K562 (cell line): ENCODE results near the gene WIPF1. TPM values are rescaled to one million over a fixed set of nuclear protein-coding genes. Genes with fewer than 3 reads are reported as not detected.

Experiments used
- ATAC-seq: fragments of 200-7000 bp; cut with Tn5 transposase; 3 replicates; pipeline ENCODE4 v1.9.1; 2020; ENCODE audit warnings: moderate library complexity
- BruUV-seq: library from RNA; stranded (reverse); fragments of 400-500 nt; replicated peaks from 2 replicates; lab custom pipeline; 2021; lab: Mats Ljungman, UMichigan
- CTCF ChIA-PET: fragments of 300-600 bp; formaldehyde crosslinking; extraction: SDS; loops from one replicate; lab custom pipeline; 2021; ENCODE audit warnings: low intra/inter-chr PET ratio; lab: Yijun Ruan, JAX
- POLR2A ChIA-PET: fragments of 300-600, 350-650 bp; sonication (Branson Sonifier 250); formaldehyde crosslinking; extraction: SDS; loops from one replicate; lab custom pipeline; 2021; ENCODE audit warnings: antibody characterized with exemption, inconsistent platforms; lab: Yijun Ruan, JAX
- DNase-seq, 4 experiments: peaks; one replicate each; pipeline versions ENCODE4 v3.0.0 to v3.0.0-alpha.2; 2011 to 2018; ENCODE audit warnings: low spot score in 3 of 4, mixed read lengths in 3 of 4; ENCODE audit errors: extremely low read depth in 1 of 4
- FAIRE-seq: peaks from 2 replicates; lab custom pipeline; 2011; peaks lifted over from hg19 to GRCh38; lab: Jason Lieb, UNC
- H2AFZ ChIP-seq: 2 replicates; pipeline ENCODE4 v1.6.0; 2011; ENCODE audit warnings: low read depth, low read length, control low read depth, inconsistent platforms
- H3K27ac ChIP-seq: fragments of 200-600 bp; 3 replicates; pipeline ENCODE4 v1.8.0; 2011; ENCODE audit warnings: low read depth, mild to moderate bottlenecking, control low read depth, inconsistent platforms, low read length, moderate library complexity, mixed read lengths; ENCODE audit errors: extremely low read depth
- H3K27me3 ChIP-seq, 2 experiments: fragments of 300-600 bp in 1 of 2; 2 replicates in 1 of 2; 3 replicates in 1 of 2; pipeline versions ENCODE4 v1.6.0 to v1.8.0; 2011; ENCODE audit warnings: inconsistent platforms in 2 of 2, low read length in 2 of 2, mild to moderate bottlenecking in 1 of 2, mixed read lengths in 1 of 2, moderate library complexity in 1 of 2; ENCODE audit not compliant: control insufficient read depth in 2 of 2, insufficient read depth in 2 of 2
- H3K36me3 ChIP-seq: fragments of 300-600 bp; 3 replicates; pipeline ENCODE4 v1.8.0; 2011; ENCODE audit warnings: mild to moderate bottlenecking, low read length, inconsistent platforms; ENCODE audit not compliant: control insufficient read depth, insufficient read depth
- H3K4me1 ChIP-seq, 2 experiments: fragments of 200-600 bp in 1 of 2; replicated peaks in 1 of 2; 2 replicates in 1 of 2; 3 replicates in 1 of 2; pipeline versions ENCODE4 v1.5.1 to v1.8.0; 2011; ENCODE audit warnings: inconsistent platforms in 2 of 2, low read length in 2 of 2, mild to moderate bottlenecking in 1 of 2, mixed read lengths in 1 of 2, moderate library complexity in 1 of 2; ENCODE audit not compliant: control insufficient read depth in 2 of 2, insufficient read depth in 2 of 2
- H3K4me2 ChIP-seq: 2 replicates; pipeline ENCODE4 v1.6.1; 2011; ENCODE audit warnings: low read length, control low read depth, inconsistent platforms, mixed read lengths; ENCODE audit not compliant: insufficient read depth
- H3K4me3 ChIP-seq: fragments of 200-600 bp; sonication (generic), shearing (Covaris generic); 2 replicates; pipeline ENCODE4 v1.5.1; 2016; ENCODE audit warnings: control low read depth, inconsistent platforms
- H3K79me2 ChIP-seq: fragments of 200-600 bp; 3 replicates; pipeline ENCODE4 v1.8.0; 2011; ENCODE audit warnings: low read length, inconsistent platforms; ENCODE audit not compliant: control insufficient read depth, insufficient read depth
- H3K9ac ChIP-seq, 2 experiments: 2 replicates each; pipeline versions ENCODE4 v1.6.0 to v1.6.1; 2011; ENCODE audit warnings: low read depth in 2 of 2, low read length in 2 of 2, control low read depth in 1 of 2, inconsistent platforms in 1 of 2, mild to moderate bottlenecking in 1 of 2, mixed read lengths in 1 of 2; ENCODE audit not compliant: insufficient read depth in 1 of 2
- H3K9me1 ChIP-seq: one replicate; pipeline ENCODE4 v1.6.0; 2011; ENCODE audit warnings: inconsistent platforms, mild to moderate bottlenecking, low read length, moderate library complexity; ENCODE audit not compliant: control insufficient read depth, insufficient read depth
- H3K9me3 ChIP-seq: replicated peaks from 2 replicates; pipeline ENCODE4 v1.5.1; 2011; ENCODE audit warnings: low read depth, low read length, inconsistent platforms; ENCODE audit not compliant: control insufficient read depth, insufficient read depth
- H4K20me1 ChIP-seq: replicated peaks from 2 replicates; pipeline ENCODE4 v1.6.1; 2011; ENCODE audit warnings: low read length, inconsistent platforms, mixed read lengths; ENCODE audit not compliant: control insufficient read depth, insufficient read depth
- BRD9 ChIP-seq: fragments of 450-650 bp; IDR thresholded peaks from 2 replicates; pipeline ENCODE4 v1.6.1; 2018; ENCODE audit warnings: low read depth; ENCODE audit not compliant: partially characterized antibody
- HLTF ChIP-seq: fragments of 450-650 bp; IDR thresholded peaks from 2 replicates; pipeline ENCODE4 v1.6.1; 2016
- ILK ChIP-seq: fragments of 450-650 bp; IDR thresholded peaks from 2 replicates; pipeline ENCODE4 v1.6.1; 2016; ENCODE audit warnings: missing genetic modification characterization, low read depth, mild to moderate bottlenecking, missing compliant biosample characterization, moderate library complexity, borderline replicate concordance
- TAF7 ChIP-seq: fragments of 450-650 bp; IDR thresholded peaks from 2 replicates; pipeline ENCODE4 v1.6.1; 2016; ENCODE audit warnings: missing genetic modification characterization, missing compliant biosample characterization
- ZC3H4 ChIP-seq: sonication (generic); formaldehyde crosslinking; IDR thresholded peaks from 2 replicates; pipeline ENCODE4 v1.9.0; 2021; ENCODE audit warnings: missing genetic modification reagents, borderline replicate concordance
- ZKSCAN8 ChIP-seq: fragments of 200-800 bp; sonication (Bioruptor generic); IDR thresholded peaks from 2 replicates; pipeline ENCODE4 v1.6.1; 2016; ENCODE audit warnings: missing genetic modification characterization, missing compliant biosample characterization
- ZNF277 ChIP-seq: fragments of 250-450 bp; sonication (Bioruptor Pico); IDR thresholded peaks from 2 replicates; pipeline ENCODE4 v1.8.0; 2022; ENCODE audit warnings: inconsistent platforms, mild to moderate bottlenecking, moderate library complexity, borderline replicate concordance
- ZNF586 ChIP-seq: fragments of 450-650 bp; formaldehyde crosslinking; conservative IDR thresholded peaks from 2 replicates; pipeline ENCODE4 v1.4.0; 2020; ENCODE audit warnings: mild to moderate bottlenecking, moderate library complexity
- WGBS: fragments of 100-300 bp; shearing (Covaris generic); methylation state at CpG from one replicate; pipeline ENCODE4 v1.1.6; 2016; ENCODE audit warnings: low coverage, mixed read lengths; ENCODE audit not compliant: insufficient coverage; ENCODE audit errors: missing lambda C conversion rate; 5-methylcytosine and 5-hydroxymethylcytosine counted together
- in situ Hi-C: fragments of 300-500 bp; cut with MboI; formaldehyde crosslinking; loops from 4 replicates; pipeline ENCODE4 v1.15.0; 2018; ENCODE audit warnings: inconsistent platforms, mixed read lengths
- intact Hi-C: fragments of 100-400 bp; cut with micrococcal nuclease; formaldehyde crosslinking; loops from 2 replicates; pipeline ENCODE4 v1.14.2; 2022
- polyA plus RNA-seq, 8 experiments: library from polyadenylated mRNA; depleted of rRNA in 4 of 8; stranded (reverse) in 5 of 8; unstranded in 3 of 8; fragments of >200 nt; fragmentation: Nextera tagmentation in 2 of 8; fragmentation: Illumina TruSeq in 1 of 8; extraction: Ambion mirVana in 2 of 8; extraction: Trizol in 1 of 8; gene quantifications; 2 replicates each; pipeline versions ENCODE4 v1.2.1 to v1.2.3, GENCODE V29; 2011 to 2014; ENCODE audit warnings: inconsistent platforms in 1 of 8, missing spikeins in 1 of 8
- total RNA-seq, 7 experiments: library from RNA; depleted of rRNA in 6 of 7; stranded (reverse); fragments of >200 nt in 6 of 7; fragmentation: Illumina TruSeq in 2 of 7; extraction: Trizol in 2 of 7; gene quantifications; 2 replicates each; pipeline versions ENCODE4 v1.2.1 to v1.2.3, GENCODE V29; 2011 to 2021; ENCODE audit warnings: low replicate concordance in 1 of 7

Gene WIPF1
- total and polyA plus RNA-seq, 9 of the 15 experiments (the other 6 are each of a cell fraction or from before 2014, with no cell fraction given): 0.54 to 4.9 (median 2.4) TPM

- Histone ChIP-seq H3K4me1 (peaks cover 0 to 6% of the 10 kb centered on the region in 2 experiments; a peak in 1 of 5 replicates), H3K27ac (no peak overlapping the region), H3K9me1 (no peaks in the 10 kb centered on the region), H3K27me3 (no peaks in the 10 kb centered on the region), H3K9ac (no peak overlapping the region), H3K9me3 (no peaks in the 10 kb centered on the region), H3K79me2 (no peaks in the 10 kb centered on the region), H3K4me3 (no peak overlapping the region), H2AFZ (no peak overlapping the region), H4K20me1 (no peaks in the 10 kb centered on the region), H3K4me2 (no peak overlapping the region), H3K36me3 (no peaks in the 10 kb centered on the region)
- in situ Hi-C loops: no loop called here
- FAIRE-seq (no peak), ATAC-seq (no peak), DNase-seq (no peak)
- no peak for TF ChIP-seq TAF7 (tag)
- no peak for TF ChIP-seq ILK (tag)
- TF ChIP-seq ZNF277 (CRISPR knock-in tag): no peak
- TF ChIP-seq BRD9: no peak
- TF ChIP-seq ZKSCAN8 (CRISPR knock-in tag): no peak
- no peak for TF ChIP-seq ZNF586 (CRISPR knock-in tag)
- TF ChIP-seq ZC3H4 (CRISPR knock-in tag): no peak
- no peak for TF ChIP-seq HLTF
- WGBS: 31% methylated on average over 1 of the region's 1 CpG
- no TSS peak for BruUV-seq
- intact Hi-C loops: no loop called here
- CTCF ChIA-PET: no interaction called here
- POLR2A ChIA-PET: interaction anchor here (1.0 kb wide), 1 partner anchor 201 kb away, joined by 3 read pairs; no protein-coding TSS in a partner anchor
Measured at GRCh38 chr2:174569678-174570077, 27.9 kb downstream of the WIPF1 start.
